Fibroblast of skin of scalp (primary cell): Measurements from ENCODE around the gene MINDY4.

Source experiments
- DNase-seq: peaks from one replicate; pipeline ENCODE4 v3.0.0-alpha.2; 2013

MINDY4 gene

DNA sequence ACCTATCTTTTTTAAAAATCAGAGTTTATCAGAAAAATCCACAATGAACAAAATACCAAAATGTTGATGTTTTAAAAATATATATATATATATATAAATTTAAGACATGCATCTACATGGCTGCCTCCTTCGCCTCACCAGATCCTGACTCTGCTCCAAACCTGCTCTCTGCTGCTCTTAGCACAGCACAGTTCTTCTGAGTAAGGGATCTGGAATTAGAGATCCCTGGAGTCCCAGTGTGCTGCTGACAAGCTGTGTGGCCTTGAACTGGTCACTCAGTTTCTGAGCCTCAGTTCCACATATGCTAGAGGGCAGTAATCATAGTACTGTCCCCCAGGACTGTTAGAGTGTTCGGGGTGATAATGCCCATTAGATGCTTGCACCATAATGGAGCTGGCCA, 87.4 kb downstream of the MINDY4 start:
- no peak for DNase-seq

DNA sequence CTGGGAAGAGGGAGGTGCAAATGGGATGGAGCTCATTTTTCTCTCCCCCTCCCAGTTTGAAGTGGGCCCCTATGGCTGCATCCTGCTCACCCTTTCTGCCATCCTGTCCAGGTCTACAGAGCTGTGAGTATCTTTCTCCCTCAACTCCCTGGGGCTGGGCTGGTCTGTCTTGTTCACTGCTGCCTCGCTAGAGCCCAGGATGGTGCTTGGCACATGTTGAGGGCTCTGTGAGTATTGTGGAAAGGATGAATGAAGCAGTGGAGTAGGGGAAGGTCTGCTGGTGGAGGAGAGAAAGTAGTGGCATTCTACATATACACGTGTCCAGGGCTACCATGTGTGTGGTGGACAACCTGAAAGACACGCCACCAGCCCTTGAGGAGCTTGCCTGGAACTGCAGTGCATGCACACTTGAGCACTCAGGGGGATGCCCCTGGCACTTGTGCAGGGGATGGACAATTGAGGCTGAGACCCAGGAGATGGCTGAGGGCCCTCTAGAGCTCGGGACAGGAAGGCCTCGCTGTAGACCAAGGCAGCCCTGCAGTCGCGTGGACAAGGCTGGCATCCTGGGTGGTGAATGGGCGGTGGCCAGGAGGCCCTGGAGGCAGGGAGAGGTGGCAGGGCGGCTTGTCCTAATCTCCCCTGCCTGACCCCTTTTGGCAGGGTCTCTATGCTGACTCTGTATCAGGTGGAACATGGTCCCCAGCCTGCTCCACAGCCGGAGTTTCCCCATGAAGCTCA, 88.2 kb downstream of the MINDY4 start:
- DNase-seq, result no peak

DNA sequence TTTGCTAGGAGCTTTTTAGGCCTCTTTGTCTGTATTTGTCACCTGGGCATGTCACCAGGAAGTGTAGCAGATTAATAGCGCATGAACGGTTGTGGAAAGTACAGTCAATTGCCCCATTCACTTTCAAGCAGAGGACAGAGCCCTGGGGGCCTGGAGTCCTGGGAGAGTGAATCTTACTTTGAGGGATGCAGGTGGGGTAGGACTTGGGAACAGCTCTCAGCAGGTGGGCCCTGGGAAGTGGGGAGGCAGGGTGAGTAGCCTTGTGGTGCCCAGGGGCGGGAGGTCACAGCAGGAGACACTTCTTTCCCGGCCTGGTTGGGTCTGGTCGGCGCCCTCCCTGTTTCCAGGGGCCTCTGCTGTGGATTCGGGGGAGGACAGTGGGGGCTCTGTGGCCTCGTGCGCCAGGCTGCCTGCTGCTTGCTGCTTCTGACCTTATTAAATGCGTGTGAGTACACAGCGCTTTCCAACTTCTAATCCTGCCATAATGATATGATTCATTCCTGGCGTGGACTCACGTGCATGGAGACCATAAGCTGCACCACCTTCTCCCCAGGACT, 88.8 kb downstream of the MINDY4 start:
- peak; percentile 18 for DNase-seq

DNA sequence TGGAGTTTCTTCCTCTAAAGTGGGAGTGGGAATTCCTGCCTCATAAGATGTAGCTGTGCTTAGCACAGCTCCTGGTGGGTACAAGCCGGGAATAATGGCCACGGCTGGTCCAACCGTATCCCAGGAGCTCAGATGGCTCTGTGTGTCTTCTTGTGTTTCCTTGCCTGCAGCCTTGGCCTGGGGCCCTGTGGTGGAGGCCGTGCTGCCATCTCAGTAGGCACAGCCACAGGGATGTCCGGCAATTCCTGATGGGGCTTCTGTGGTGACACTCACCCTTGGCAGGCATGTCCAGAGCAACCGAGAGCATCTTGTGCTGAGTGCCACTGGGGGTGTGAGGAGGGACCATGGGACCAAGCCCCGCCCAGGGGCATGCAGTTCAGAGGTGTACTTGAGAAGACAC, 90.4 kb downstream of the MINDY4 start:
- no peak for DNase-seq

DNA sequence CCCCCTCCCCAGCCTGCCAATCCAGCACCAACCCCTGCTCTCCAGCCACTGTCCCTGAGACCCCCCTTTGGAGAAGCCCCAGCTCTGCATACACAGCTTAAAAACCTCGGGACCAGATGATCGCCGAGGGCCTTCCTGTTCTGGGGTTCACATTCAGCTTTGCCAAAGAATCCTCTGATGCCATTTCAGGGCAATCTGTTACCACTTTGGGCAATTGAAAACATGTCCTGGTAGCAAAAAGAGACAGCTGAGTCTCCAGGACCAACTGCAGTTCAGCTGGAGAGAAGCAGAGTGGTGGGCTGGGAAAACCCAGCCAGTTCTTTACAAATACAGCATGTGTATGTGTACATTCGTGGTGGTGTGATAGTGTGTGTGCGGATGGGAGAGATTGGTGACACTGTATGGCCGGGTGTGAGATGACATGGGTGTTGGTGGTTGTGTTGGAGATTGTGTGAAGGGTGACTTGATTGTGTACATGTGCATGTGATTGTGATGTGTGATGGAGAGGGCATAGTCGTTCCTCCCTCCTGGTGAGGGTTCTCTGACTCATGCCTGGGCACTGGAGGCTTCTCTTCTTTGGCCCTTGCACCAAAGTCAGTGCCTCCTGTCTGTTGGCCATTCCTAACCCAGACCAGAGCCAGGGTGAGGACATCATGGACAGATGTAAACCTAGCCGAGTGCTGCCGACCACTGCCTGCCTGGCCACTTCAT, 91.9 kb downstream of the MINDY4 start:
- DNase-seq, result no peak

DNA sequence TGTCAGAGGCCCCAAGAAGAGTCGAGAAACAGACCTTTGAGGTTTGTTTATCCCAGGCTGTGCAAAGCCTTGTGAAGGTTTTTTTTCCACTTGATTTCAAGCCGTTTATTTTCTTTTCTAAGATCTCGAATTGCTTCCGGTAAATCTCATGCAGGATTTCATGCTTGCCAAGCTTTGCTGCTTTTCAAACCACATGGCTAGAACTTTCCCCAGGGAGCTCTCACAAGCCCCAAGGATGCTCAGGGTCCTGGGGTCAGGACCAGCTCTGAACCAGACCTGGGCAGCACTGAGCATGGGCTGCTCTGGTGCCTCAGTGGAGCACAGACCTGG, 92.5 kb downstream of the MINDY4 start:
- peak; percentile 17 for DNase-seq

DNA sequence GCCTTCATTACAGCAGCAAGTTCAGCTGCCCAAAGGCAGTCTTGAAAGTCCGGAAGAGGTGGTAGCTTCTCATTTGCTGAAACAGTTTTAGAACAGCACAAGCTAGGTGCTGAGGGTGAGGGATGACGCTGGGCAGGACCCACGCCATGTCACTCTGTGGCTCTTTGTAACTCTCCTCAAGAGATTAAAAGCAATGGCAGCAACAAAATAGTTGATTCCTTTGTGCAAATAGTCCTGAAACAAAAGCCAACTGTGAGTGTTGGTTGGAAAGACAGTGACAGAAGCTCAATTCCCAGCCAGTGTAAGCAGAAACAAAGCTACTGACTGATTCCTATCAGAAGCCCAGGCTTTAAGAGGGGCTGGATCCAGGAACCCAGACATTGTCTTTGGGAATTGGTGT, 92.9 kb downstream of the MINDY4 start:
- DNase-seq, result no peak

DNA sequence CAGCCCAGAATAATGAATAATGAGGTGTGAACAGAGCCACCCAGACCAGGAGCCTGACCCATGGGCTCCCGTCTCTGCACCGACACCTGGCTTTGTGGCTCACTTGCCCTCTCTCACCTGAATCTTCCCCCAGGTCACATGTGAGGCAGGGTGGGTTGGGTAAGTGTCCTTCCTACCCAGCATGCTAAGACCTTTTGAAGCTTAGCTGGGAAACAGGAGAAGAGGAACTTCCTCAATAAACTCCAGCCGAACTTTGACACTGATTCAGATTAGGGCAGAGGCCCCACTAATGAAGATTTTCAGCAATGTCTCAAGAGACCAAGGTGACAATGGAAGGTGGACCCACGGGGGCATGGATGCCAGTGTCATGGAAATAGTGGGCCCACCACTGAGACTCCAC, 93.9 kb downstream of the MINDY4 start:
- no peak for DNase-seq

DNA sequence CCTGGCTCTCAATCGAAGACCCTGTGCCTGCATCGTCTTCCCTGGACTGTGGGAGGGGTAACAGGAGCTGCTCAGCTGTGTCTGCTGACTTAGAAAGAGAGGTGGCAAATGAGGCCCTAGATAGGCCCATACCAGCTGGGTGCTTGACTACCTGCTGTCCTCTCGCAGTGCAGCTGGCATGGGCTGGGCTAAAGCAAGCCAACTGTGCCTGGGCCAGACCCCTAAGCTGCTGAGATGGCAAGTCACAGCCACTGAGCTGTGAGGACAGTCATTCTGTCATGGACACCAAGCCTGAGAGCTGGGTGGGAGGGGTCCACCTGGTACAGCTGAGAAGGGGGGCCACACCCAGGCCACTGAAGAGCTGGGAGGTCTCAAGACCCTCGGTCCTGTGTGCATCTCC, 94.6 kb downstream of the MINDY4 start:
- DNase-seq, result no peak

DNA sequence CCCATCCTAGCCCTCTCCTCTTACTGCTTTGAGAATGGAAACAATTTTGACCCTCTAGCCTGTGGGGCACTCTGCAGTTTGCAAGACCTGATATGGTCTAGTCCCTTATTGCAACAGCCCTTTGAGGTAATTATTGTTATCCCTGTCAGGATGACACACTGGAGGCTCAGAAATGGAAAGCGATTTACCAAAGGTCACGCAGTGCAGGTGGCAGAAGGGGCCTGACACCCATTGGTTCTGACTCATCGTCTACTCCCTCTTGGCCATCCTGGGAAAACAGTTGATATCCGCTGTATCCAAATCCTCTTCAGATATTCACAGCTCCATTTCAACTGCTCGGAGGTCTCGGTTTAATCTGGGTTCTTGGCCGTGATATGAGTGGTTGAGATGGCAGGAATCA, 95.7 kb downstream of the MINDY4 start:
- DNase-seq, result no peak

DNA sequence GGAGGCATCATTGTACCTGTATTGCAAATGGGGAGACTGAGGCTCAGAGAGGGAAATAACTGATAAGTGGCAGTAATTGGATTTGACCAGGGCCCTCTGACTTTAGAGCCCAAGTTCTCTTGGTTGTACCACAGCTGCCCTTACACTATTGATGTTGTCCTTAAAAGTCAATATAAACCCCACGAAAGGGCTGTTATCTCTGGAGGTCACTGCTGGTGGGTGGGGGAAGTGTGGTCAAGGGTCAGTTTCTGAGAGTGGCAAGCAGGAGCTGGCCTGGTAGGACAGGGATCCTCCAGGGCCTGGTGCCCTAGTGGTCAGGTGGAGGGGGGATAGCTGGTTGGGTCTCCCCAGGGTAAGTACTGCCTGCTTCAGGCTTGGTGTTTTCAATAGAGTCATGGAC, 96.3 kb downstream of the MINDY4 start:
- DNase-seq, result no peak

DNA sequence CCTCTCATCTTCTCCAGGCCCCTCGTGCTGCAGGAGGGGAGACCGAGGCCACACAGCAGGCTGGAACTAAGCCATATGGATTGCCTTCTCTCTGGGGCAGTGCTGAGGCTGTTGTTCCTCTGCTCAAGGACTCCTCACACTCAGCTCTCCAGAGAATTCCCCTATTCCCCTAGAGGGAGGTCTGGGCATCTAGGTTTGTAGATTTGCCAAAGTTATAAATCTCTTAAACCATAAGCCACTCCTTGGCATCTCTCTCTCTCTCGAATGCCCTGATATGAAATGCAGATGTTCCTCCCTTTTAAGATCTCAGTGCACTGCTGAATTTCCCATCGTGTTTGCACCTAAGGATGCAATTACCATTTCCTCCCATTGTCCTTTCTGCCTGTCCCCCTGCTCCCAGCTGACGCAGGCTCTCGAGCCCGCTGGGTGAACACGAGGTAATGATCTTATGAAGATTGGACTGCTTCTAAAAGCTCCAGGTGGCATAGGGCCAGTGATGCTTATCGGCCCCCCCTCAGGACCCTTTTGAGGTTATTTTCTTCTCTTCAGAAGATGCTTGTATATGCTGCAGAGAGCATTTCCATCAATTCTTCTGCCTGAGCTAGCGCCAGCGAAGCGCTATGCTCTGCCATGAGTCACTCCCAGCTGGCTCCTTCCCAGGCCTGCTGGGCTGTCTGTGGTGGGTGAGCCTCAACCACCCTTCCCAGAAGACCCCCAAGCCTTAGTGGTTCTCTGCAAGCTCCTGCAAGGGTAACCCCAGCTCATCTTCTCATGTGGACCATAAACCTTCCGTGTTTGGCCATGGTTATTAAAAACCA, 98.8 kb downstream of the MINDY4 start:
- DNase-seq, result peak; percentile 30

DNA sequence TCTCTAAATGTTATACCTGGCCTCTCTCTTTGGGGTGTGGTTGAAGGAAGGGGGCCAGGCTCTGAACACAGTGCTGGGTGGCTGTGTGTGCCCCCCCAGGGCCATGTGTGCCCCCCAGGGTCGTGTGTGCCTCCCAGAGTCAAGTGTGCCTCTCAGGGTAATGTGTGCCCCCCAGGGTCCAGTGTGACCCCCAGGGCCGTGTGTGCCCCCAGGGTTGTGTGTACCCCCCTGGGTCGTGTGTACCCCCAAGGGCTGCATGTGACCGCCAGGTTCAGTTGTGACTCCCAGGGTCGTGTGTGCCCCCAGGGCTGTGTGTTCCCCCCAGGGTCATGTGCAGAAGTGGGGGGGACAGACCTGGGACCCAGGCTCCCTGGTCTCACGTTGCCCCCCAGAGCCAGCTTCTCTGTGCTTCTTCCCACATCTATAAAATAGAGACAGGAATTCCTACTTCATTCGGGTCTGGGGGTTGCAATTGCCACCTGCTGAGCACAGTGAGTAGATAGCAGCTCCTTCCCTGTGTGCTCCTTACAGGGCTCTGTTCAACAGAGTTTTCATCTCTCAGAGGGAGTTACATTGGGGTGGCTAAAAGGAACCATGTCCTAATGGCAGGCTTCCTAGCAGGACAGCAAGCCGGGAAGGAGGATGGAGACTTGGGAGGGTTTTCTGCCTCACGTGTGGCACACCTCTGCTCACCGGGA, 99.8 kb downstream of the MINDY4 start:
- DNase-seq, result no peak

DNA sequence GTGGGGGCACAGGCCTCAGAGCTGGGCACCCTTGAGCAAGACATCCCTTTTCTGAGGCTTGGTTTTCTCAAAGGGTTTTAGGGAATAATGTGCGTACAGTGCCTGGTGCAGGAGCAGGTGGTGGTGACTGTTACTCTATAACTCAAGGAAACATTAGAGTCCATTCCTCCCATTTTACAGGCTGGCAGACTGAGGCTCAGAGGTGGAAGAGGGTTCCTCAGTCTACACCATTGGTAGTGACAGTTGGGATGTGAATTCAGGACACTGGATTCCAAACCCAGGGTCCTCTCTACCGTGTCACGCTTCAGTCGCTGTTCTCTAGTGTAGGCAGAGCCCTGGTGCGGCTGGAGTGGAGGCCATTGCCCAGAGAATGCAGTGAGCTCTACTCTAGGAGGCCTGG, 100.4 kb downstream of the MINDY4 start:
- DNase-seq, result no peak

DNA sequence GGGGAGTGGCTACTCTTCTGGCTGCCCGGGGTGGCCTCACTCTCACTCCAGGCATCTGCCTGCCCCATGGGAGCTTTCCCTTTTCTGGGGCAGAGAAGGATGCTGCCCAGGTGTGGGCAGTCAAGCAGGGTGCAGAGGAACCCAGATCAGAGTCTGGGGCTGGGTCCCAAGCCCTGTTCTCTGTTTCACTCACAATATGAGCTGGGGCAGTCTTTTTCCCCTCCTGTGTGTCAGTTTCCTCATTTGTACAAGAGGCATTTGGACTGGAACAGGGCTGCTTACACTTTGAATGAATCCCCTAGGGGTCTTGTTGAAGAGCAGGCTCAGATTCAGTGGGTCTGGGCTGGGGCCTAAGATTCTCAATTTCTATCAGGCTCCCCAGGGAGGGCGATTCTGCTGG, 102.0 kb downstream of the MINDY4 start:
- no peak for DNase-seq

DNA sequence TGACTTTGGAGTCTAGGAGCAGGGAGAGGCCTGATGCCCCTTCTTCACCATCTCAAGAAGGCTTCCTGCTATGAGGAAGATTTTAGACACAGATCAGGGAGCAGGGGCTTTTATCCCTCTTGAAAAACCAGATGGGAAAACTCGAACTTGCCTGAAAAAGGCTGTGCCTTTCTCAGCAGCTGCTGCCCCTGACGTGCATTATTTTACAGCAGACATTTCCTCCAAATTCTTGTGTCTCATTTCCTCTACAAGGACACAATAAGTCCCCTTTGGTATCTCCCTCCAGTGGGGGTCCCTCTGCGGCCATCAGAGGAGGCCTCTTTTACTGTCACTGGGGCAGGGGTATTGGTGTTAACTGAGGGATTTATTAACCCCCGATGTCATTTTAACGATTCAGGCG, 102.4 kb downstream of the MINDY4 start:
- DNase-seq, result no peak

DNA sequence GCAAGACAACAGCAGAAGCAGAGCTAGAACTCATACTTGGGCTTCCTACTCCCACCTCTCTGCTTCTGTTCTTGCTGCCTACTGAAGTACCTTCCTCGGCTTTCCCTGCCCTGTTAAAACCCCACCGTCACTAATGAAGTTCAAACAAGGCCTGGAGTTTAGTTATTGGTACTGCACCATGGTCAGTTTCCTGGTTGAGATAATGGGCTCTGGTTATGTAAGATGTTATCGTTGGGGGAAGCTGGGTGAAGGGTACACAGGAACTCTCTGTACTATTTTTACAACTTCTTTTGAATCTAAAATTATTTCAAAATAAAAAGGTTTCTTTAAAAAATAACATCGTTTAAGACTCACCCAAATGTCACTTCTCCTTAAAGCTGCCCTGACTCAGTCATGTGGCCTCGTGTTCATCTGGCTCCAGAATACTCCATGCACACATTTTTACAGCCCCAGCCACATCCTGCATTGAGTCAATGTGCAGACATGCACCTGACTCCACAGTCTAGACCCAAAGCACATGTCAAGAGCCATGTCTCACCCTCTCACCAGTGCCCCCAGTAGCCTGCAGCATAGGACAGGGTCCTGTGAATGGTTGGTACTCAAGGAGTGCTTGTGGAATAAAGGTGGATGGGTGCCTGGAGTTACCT, 103.6 kb downstream of the MINDY4 start:
- DNase-seq, result no peak

DNA sequence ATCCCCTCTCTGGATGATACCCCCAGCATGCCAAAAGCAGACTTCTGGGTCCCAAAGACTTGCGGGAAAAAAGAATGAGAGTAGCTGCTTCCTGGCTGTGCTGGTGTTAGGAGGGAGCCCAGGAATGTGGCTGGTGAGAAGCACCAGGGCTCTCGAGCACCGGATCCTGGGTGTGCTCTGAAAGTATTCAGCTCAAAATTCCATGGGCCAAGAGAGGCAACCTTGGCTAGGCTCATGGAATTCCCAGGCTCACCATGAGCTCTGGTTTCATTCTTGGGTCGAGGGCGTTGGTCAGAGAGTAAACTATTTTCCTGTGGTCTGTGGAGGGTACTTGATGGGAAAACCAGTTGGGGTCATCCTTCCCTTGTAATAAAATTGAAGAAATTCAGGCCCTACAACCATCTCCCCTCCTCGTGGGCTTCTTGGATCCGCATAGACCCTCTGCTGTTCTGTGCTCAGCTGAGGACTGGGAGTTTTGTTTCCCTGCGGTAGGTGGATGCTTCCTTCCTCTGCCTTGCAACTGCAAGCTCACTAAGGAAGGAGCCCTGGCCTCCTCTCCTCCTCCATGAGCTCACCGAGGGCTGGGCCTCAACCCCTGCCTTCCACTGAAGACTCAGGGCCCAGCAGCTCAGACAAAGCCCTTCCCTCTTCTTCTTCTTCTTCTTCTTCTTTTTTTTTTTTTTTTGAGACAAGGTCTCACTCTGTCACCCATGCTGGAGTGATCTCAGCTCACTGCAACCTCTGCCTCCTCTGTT, 106.0 kb downstream of the MINDY4 start:
- no peak for DNase-seq

DNA sequence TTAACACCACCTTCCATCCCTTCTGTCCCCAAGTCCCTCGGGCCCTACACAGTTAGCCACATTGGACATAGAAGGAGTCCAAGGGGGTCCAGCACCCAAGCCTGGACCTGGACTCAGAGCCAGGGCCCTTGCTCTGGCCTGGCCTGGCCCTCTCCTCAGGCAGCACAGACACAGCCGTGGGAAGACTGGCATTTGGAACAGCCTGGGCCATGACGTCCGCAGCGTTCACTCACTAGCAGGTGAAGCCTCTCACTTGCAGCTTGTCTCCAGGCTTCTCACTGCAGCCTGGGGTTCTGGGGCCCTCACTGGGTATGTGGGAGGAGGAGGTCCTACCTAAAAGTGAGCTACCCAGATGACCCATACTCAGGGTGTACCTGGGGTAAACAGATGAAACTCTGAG, 106.8 kb downstream of the MINDY4 start:
- no peak for DNase-seq

DNA sequence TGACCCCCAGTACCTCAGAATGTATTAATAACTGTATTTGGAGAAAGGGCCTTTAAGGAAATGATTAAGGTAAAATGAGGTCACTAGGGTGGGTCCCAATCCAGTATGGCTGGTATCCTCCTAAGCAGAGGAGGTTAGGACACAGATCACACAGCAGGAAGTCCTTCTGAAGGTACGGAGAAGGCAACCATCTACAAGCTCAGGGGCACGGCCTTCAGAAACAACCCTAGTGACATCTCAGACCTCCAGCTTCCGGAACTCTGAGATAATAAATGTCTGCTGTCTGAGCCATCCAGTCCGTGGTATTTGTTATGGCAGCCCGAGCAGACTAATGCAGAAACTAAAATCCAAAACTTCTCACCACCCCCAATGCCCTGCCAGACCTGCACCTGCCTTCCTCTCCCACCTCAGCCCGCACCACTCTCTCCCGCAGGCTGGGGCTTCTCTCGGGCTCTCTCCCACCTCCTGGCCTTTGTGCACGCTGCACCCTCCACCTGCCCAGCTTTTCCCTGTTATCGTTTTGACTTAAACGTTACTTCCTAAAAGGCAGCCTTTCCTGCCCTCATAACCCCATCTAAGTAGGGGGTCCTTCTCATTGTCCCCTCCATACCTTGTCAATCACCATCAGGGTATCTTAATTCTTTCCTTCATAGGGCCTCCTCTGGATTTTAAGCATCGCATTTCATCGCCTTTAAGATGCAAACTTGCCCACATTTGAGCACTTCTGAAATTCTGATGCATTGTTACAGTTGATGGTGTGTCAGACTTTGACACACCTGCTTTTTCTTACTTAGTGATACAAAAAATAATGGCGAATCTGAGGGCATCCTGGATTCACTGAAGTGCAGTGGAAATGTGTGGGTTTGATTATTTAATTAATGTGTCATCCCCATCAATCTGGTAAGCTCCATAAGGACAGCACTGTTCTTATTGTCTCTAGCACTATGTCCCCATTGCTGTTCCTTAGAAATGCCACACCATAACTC, 108.2 kb downstream of the MINDY4 start:
- DNase-seq, result no peak
